GM18951 (cell line): ENCODE measurements around the gene SLC35F1.

ENCODE experiments used
- POLR2A ChIP-seq: IDR thresholded peaks from 4 replicates; pipeline ENCODE4 v1.6.1; 2011; ENCODE audit warnings: mild to moderate bottlenecking; ENCODE audit not compliant: insufficient read length, insufficient read depth; ENCODE audit errors: extremely low read depth
- in situ Hi-C: fragments of 300-500 bp; cut with MboI; formaldehyde crosslinking; loops from one replicate; pipeline ENCODE4 v1.12.0; 2022; ENCODE audit warnings: low sequenced_read_pairs, mixed read lengths, inconsistent platforms; ENCODE audit not compliant: unreplicated experiment

Gene SLC35F1

GRCh38 chr6:118177720-118178119 lies 270.7 kb downstream of the SLC35F1 start:
- no peak for TF ChIP-seq POLR2A
- in situ Hi-C loops: no loop called here

GRCh38 chr6:118179048-118179447 lies 272.0 kb downstream of the SLC35F1 start:
- in situ Hi-C loops: no loop called here
- TF ChIP-seq POLR2A: no peak

GRCh38 chr6:118186672-118187567 lies 279.9 kb downstream of the SLC35F1 start:
- TF ChIP-seq POLR2A: no peak
- in situ Hi-C loops: no loop called here

- in situ Hi-C loops: no loop called here
- TF ChIP-seq POLR2A: no peak
Observed at GRCh38 chr6:118187568-118188164, 280.6 kb downstream of the SLC35F1 start.

- in situ Hi-C loops: no loop called here
- no peak for TF ChIP-seq POLR2A
Observed at GRCh38 chr6:118188561-118188960, 281.5 kb downstream of the SLC35F1 start.

- TF ChIP-seq POLR2A: no peak
- in situ Hi-C loops: no loop called here
Observed at GRCh38 chr6:118197539-118197938, 290.5 kb downstream of the SLC35F1 start.

- in situ Hi-C loops: no loop called here
- no peak for TF ChIP-seq POLR2A
Observed at GRCh38 chr6:118198746-118199145, 291.7 kb downstream of the SLC35F1 start.

GRCh38 chr6:118200160-118200559 lies 293.1 kb downstream of the SLC35F1 start:
- in situ Hi-C loops: no loop called here
- no peak for TF ChIP-seq POLR2A

GRCh38 chr6:118202517-118202916 lies 295.5 kb downstream of the SLC35F1 start:
- TF ChIP-seq POLR2A: no peak
- in situ Hi-C loops: no loop called here

GRCh38 chr6:118203545-118203944 lies 296.5 kb downstream of the SLC35F1 start:
- in situ Hi-C loops: no loop called here
- TF ChIP-seq POLR2A: no peak

- in situ Hi-C loops: no loop called here
- TF ChIP-seq POLR2A: no peak
Observed at GRCh38 chr6:118206221-118206620, 299.2 kb downstream of the SLC35F1 start.

- TF ChIP-seq POLR2A: no peak
- in situ Hi-C loops: no loop called here
Observed at GRCh38 chr6:118207947-118208346, 300.9 kb downstream of the SLC35F1 start.

GRCh38 chr6:118212451-118213173 lies 305.5 kb downstream of the SLC35F1 start:
- in situ Hi-C loops: no loop called here
- TF ChIP-seq POLR2A: no peak
